GM12878 (cell line): ENCODE results near the gene B4GALT4. TPM values are rescaled to one million over a fixed set of nuclear protein-coding genes. Genes with fewer than 3 reads are reported as not detected.

Source experiments
- ATAC-seq: fragments of 200-7000 bp; cut with Tn5 transposase; 3 replicates; pipeline ENCODE4 v1.9.1; 2020; ENCODE audit warnings: mild to moderate bottlenecking, moderate library complexity
- BruUV-seq: library from RNA; stranded (reverse); fragments of 400-500 nt; replicated peaks from 2 replicates; lab custom pipeline; 2021; lab: Mats Ljungman, UMichigan
- CTCF ChIA-PET: fragments of 300-600 bp; sonication (Branson Sonifier 250); formaldehyde crosslinking; extraction: SDS; loops from one replicate; lab custom pipeline; 2021; ENCODE audit warnings: inconsistent platforms; lab: Yijun Ruan, JAX
- POLR2A ChIA-PET: fragments of 350-600 bp; formaldehyde crosslinking; extraction: SDS; loops from one replicate; lab custom pipeline; 2021; ENCODE audit warnings: inconsistent platforms; lab: Charles Lee
- RAD21 ChIA-PET: fragments of 300-600 bp; sonication (Branson Sonifier 250); formaldehyde crosslinking; loops from one replicate; lab custom pipeline; 2023; ENCODE audit warnings: antibody characterized with exemption; ENCODE audit not compliant: unreplicated experiment; lab: Charles Lee
- SMC1A ChIA-PET: fragments of 300-600 bp; sonication (Branson Sonifier 250); formaldehyde crosslinking; loops from one replicate; lab custom pipeline; 2023; ENCODE audit not compliant: unreplicated experiment, uncharacterized antibody; lab: Charles Lee
- DNase-seq: peaks from one replicate; pipeline ENCODE4 v3.0.0-alpha.2; 2011; ENCODE audit warnings: low read depth, low spot score
- FAIRE-seq: peaks from 3 replicates; lab custom pipeline; 2011; peaks lifted over from hg19 to GRCh38; lab: Jason Lieb, UNC
- H2AFZ ChIP-seq: 2 replicates; pipeline ENCODE4 v1.6.0; 2011; ENCODE audit warnings: low read depth, low read length, control low read depth; ENCODE audit not compliant: control insufficient read depth
- H3K27ac ChIP-seq: 2 replicates; pipeline ENCODE4 v1.5.1; 2011; ENCODE audit warnings: control low read depth; ENCODE audit not compliant: control insufficient read depth, insufficient read depth
- H3K27me3 ChIP-seq, 2 experiments: replicated peaks in 1 of 2; 2 replicates each; pipeline versions ENCODE4 v1.6.0 to v1.6.1; 2011; ENCODE audit warnings: low read length in 1 of 2; ENCODE audit not compliant: control insufficient read depth in 2 of 2, insufficient read depth in 2 of 2
- H3K36me3 ChIP-seq, 2 experiments: 2 replicates each; pipeline ENCODE4 v1.5.1; 2011; ENCODE audit warnings: low read length in 1 of 2; ENCODE audit not compliant: control insufficient read depth in 2 of 2, insufficient read depth in 2 of 2
- H3K4me1 ChIP-seq: 2 replicates; pipeline ENCODE4 v1.6.1; 2011; ENCODE audit warnings: mild to moderate bottlenecking, low read length, moderate library complexity, mixed read lengths; ENCODE audit not compliant: control insufficient read depth, insufficient read depth
- H3K4me2 ChIP-seq: 2 replicates; pipeline ENCODE4 v1.6.0; 2011; ENCODE audit warnings: control low read depth; ENCODE audit not compliant: control insufficient read depth, insufficient read depth
- H3K4me3 ChIP-seq: fragments of 200-600 bp; sonication (generic); 2 replicates; pipeline ENCODE4 v1.5.1; 2016
- H3K79me2 ChIP-seq: 2 replicates; pipeline ENCODE4 v1.6.0; 2011; ENCODE audit warnings: low read length; ENCODE audit not compliant: control insufficient read depth, insufficient read depth
- H3K9ac ChIP-seq: 2 replicates; pipeline ENCODE4 v1.8.0; 2011; ENCODE audit warnings: low read length, control low read depth, mixed read lengths; ENCODE audit not compliant: control insufficient read depth, insufficient read depth
- H3K9me3 ChIP-seq: replicated peaks from 3 replicates; pipeline ENCODE4 v1.5.1; 2011; ENCODE audit warnings: mild to moderate bottlenecking, low read length; ENCODE audit not compliant: control insufficient read depth, insufficient read depth
- H4K20me1 ChIP-seq: 2 replicates; pipeline ENCODE4 v1.6.0; 2011; ENCODE audit not compliant: control insufficient read depth, insufficient read depth
- CBFB ChIP-seq: IDR thresholded peaks from 2 replicates; pipeline ENCODE4 v1.6.1; 2016; ENCODE audit warnings: antibody characterized with exemption, low read depth
- CREM ChIP-seq: IDR thresholded peaks from 2 replicates; pipeline ENCODE4 v1.6.1; 2014; ENCODE audit warnings: antibody characterized with exemption, low read depth
- ETV6 ChIP-seq, 2 experiments: fragments of 450-650 bp in 1 of 2; IDR thresholded peaks in 1 of 2; conservative IDR thresholded peaks in 1 of 2; 2 replicates each; pipeline ENCODE4 v1.6.1; 2014; ENCODE audit warnings: antibody characterized with exemption in 1 of 2, borderline replicate concordance in 1 of 2, low read depth in 1 of 2, mild to moderate bottlenecking in 1 of 2, moderate library complexity in 1 of 2
- IRF5 ChIP-seq: fragments of 450-650 bp; IDR thresholded peaks from 2 replicates; pipeline ENCODE4 v1.6.1; 2017; ENCODE audit warnings: borderline replicate concordance
- RAD51 ChIP-seq: fragments of 450-650 bp; IDR thresholded peaks from 2 replicates; pipeline ENCODE4 v1.6.1; 2016; ENCODE audit warnings: moderate library complexity, mild to moderate bottlenecking, inconsistent platforms
- RCOR1 ChIP-seq: conservative IDR thresholded peaks from 2 replicates; pipeline ENCODE4 v1.6.1; 2012; ENCODE audit warnings: low read depth, low read length, improper control_type of control experiment
- TAF1 ChIP-seq: IDR thresholded peaks from 2 replicates; pipeline ENCODE4 v1.6.1; 2011; ENCODE audit warnings: mild to moderate bottlenecking, low read depth, low read length, borderline replicate concordance
- TBL1XR1 ChIP-seq: IDR thresholded peaks from 2 replicates; pipeline ENCODE4 v1.6.1; 2012; ENCODE audit warnings: low read depth, low read length, improper control_type of control experiment
- YBX1 ChIP-seq: fragments of 450-650 bp; IDR thresholded peaks from 2 replicates; pipeline ENCODE4 v1.6.1; 2016; ENCODE audit warnings: antibody characterized with exemption
- ZBED1 ChIP-seq: IDR thresholded peaks from 2 replicates; pipeline ENCODE4 v1.6.1; 2016; ENCODE audit warnings: borderline replicate concordance
- WGBS: methylation state at CpG from one replicate; pipeline ENCODE4 v1.1.6; 2016; ENCODE audit warnings: low lambda C conversion rate; ENCODE audit not compliant: insufficient replicate concordance, insufficient coverage; ENCODE audit errors: missing lambda C conversion rate; 5-methylcytosine and 5-hydroxymethylcytosine counted together
- in situ Hi-C: fragments of 300-500 bp; cut with MboI; formaldehyde crosslinking; loops from 9 replicates; pipeline ENCODE4 v1.14.3; 2018; ENCODE audit warnings: mixed read lengths
- intact Hi-C: fragments of 100-400 bp; cut with micrococcal nuclease; formaldehyde crosslinking; loops from one replicate; pipeline ENCODE4 v1.14.2; 2022; ENCODE audit not compliant: unreplicated experiment
- polyA plus RNA-seq, 11 experiments: library from polyadenylated mRNA; depleted of rRNA in 4 of 11; unstranded in 6 of 11; stranded (reverse) in 5 of 11; fragments of >200 nt; fragmentation: Nextera tagmentation in 4 of 11; fragmentation: Illumina TruSeq in 1 of 11; extraction: Ambion mirVana in 4 of 11; extraction: Trizol in 1 of 11; gene quantifications; 1 replicate in 1 of 11; 2 replicates in 10 of 11; pipeline versions ENCODE4 v1.2.1 to v1.2.3, GENCODE V29; 2011 to 2016; ENCODE audit warnings: inconsistent platforms in 2 of 11, missing spikeins in 2 of 11, low read depth in 1 of 11
- total RNA-seq, 4 experiments: library from RNA; depleted of rRNA in 3 of 4; stranded (reverse); fragments of >200 nt in 3 of 4; fragmentation: Illumina TruSeq in 1 of 4; extraction: Trizol in 1 of 4; gene quantifications; 2 replicates each; pipeline versions ENCODE4 v1.2.1 to v1.2.3, GENCODE V29; 2013 to 2021

Gene B4GALT4
- total and polyA plus RNA-seq, 10 of the 15 experiments (the other 5 are each of a cell fraction or from before 2014, with no cell fraction given), result 8.8 to 16.7 (median 13.1) TPM

- Histone ChIP-seq H3K4me3 (no peak overlapping the region), H2AFZ (no peak overlapping the region), H3K4me1 (no peaks in the 10 kb centered on the region), H3K36me3 (peaks cover 11 to 14% of the 10 kb centered on the region in 2 experiments), H3K9ac (no peak overlapping the region), H4K20me1 (no peaks in the 10 kb centered on the region), H3K4me2 (no peak overlapping the region), H3K9me3 (no peaks in the 10 kb centered on the region), H3K27me3 (no peaks in the 10 kb centered on the region), H3K27ac (no peak overlapping the region), H3K79me2 (no peaks in the 10 kb centered on the region)
- ChIA-PET RAD21 (interaction anchor here (0.8 kb wide), 1 partner anchor 21 kb away, joined by 3 read pairs; the partner anchor contains the start of gene B4GALT4), CTCF (interaction anchor here (1.5 kb wide), 1 partner anchor 21 kb away, joined by 7 read pairs; the partner anchor contains the start of gene B4GALT4), SMC1A (no interaction called here), POLR2A (no interaction called here)
- TF ChIP-seq ETV6 (conservative IDR thresholded peaks at IDR 0.05 in 1 of 2, IDR thresholded peaks at IDR 0.05 in 1 of 2; ENCODE audit: borderline replicate concordance in 1 of 2, low read depth in 1 of 2) (no peak), RAD51 (no peak), RCOR1 (no peak), CREM (no peak), TAF1 (no peak), TBL1XR1 (no peak), ZBED1 (no peak), IRF5 (no peak), CBFB (no peak), YBX1 (no peak)
- DNase-seq, result no peak
- 100% methylated on average over 7 of the region's 7 CpGs for WGBS
- no peak for ATAC-seq
- no peak for FAIRE-seq
- BruUV-seq, result no TSS peak
- in situ Hi-C loops, result no loop called here
- intact Hi-C loops, result no loop called here
Measured at GRCh38 chr3:119220198-119220597, 20.5 kb downstream of the B4GALT4 start.
